Natural killer cell (primary cell): ENCODE data around the gene SEPTIN10. TPM values are rescaled to one million over a fixed set of nuclear protein-coding genes. Genes with fewer than 3 reads are reported as not detected.

Experiments used
- ATAC-seq, 3 donors: fragments of 150-1000 bp in 2 of 3; fragments of 200-7000 bp in 1 of 3; cut with Tn5 transposase; 1 replicate in 1 of 3; 2 replicates in 2 of 3; pipeline ENCODE4 v1.10.0; 2021; ENCODE audit warnings: mild to moderate bottlenecking in 2 of 3, moderate library complexity in 2 of 3
- DNase-seq, 2 donors: peaks; one replicate each; pipeline versions ENCODE4 v3.0.0 to v3.0.0-alpha.2; 2013 to 2021; ENCODE audit warnings: mixed read lengths in 1 of 2
- H3K27ac ChIP-seq: one replicate; pipeline ENCODE4 v1.5.1; 2013; ENCODE audit warnings: mild to moderate bottlenecking, low read length
- H3K27me3 ChIP-seq: one replicate; pipeline ENCODE4 v1.6.1; 2013; ENCODE audit warnings: low read length; ENCODE audit not compliant: control insufficient read depth, insufficient read depth
- H3K36me3 ChIP-seq: one replicate; pipeline ENCODE4 v1.6.1; 2013; ENCODE audit warnings: low read length; ENCODE audit not compliant: control insufficient read depth, insufficient read depth
- H3K4me1 ChIP-seq: one replicate; pipeline ENCODE4 v1.6.1; 2013; ENCODE audit warnings: low read length; ENCODE audit not compliant: control insufficient read depth, insufficient read depth
- H3K4me3 ChIP-seq: one replicate; pipeline ENCODE4 v1.5.1; 2013; ENCODE audit warnings: low read length
- H3K9me3 ChIP-seq: one replicate; pipeline ENCODE4 v1.6.1; 2013; ENCODE audit warnings: low read length; ENCODE audit not compliant: control insufficient read depth, insufficient read depth
- H3K27ac Mint-ChIP-seq, 2 donors: one replicate each; pipeline ENCODE4 v1.8.0; 2022; ENCODE audit warnings: mild to moderate bottlenecking in 2 of 2, mixed read lengths in 2 of 2, moderate library complexity in 1 of 2
- H3K27me3 Mint-ChIP-seq, 2 donors: one replicate each; pipeline ENCODE4 v1.8.0; 2022; ENCODE audit warnings: low read depth in 2 of 2, mixed read lengths in 2 of 2
- H3K36me3 Mint-ChIP-seq: one replicate; pipeline ENCODE4 v1.8.0; 2022; ENCODE audit warnings: mixed read lengths
- H3K4me1 Mint-ChIP-seq, 2 donors: one replicate each; pipeline ENCODE4 v1.8.0; 2022; ENCODE audit warnings: mixed read lengths in 2 of 2
- H3K4me3 Mint-ChIP-seq: one replicate; pipeline ENCODE4 v1.8.0; 2022; ENCODE audit warnings: mild to moderate bottlenecking, moderate library complexity, mixed read lengths
- H3K9me3 Mint-ChIP-seq, 2 donors: one replicate each; pipeline ENCODE4 v1.8.0; 2022; ENCODE audit warnings: mixed read lengths in 2 of 2
- WGBS: methylation state at CpG from one replicate; pipeline ENCODE4 v1.1.7; 2013; ENCODE audit warnings: missing lambda C conversion rate; ENCODE audit not compliant: insufficient coverage; 5-methylcytosine and 5-hydroxymethylcytosine counted together
- intact Hi-C: fragments of 100-400 bp; cut with micrococcal nuclease; formaldehyde crosslinking; loops from one replicate; pipeline ENCODE4 v1.14.2; 2022
- total RNA-seq, 4 donors: library from RNA; stranded (reverse); fragments of 120-200 nt in 1 of 4; gene quantifications; one replicate each; pipeline versions ENCODE4 v1.2.3 to v1.2.4, GENCODE V29; 2013 to 2022
- TF ChIP-seq, protein P1 (sequence below): fragments of 200-600 bp; IDR thresholded peaks from one replicate; pipeline ENCODE4 v1.8.0; 2022; ENCODE audit warnings: antibody characterized with exemption

The SEPTIN10 gene
- total RNA-seq, 3 donors from 2014 or later (not counting 1 experiment from before 2014, with no cell fraction given): 0.25 to 2.6 (median 0.33) TPM

DNA sequence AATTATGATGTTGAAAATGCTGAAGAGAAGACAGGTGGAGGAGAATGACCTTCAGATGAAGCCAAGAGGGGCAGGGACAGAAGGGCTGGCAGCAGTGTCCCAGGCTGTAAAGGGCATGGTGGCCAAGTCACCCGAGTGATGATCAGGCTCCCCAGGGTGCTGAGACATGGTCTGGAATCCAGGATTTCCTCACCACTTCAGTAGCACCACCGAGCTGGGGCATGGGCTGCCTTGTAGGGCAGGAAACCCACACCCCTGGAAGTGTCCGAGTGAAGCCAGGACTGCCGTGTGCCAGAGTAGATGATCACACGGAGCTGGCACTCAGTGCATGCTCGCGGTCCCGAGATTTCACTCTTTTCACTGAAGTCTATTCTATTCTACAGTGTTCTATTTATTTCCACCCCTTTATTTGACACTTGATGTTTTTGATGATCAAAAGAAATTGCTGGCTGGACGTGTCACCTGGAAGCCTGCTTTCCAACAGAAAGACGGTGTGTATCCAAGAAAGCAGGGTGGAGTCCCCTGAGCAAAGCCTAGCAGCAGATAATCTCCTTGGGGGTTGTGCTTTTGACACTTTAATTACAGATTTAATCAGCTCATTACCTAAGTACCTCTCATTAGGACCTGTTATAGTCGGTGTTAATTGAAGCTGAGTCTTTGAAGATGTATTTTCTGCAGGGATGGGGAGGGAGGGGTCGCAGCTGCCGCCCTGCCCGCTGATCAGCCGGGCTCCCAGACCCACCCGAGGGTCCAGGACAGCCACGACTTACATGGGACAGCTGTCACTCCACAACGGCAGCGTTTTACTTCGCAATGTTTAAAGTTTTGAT lies 92.3 kb downstream of the SEPTIN10 start:
- no peaks in the 10 kb centered on the region for H3K9me3 ChIP-seq
- TF ChIP-seq, protein P1, sequence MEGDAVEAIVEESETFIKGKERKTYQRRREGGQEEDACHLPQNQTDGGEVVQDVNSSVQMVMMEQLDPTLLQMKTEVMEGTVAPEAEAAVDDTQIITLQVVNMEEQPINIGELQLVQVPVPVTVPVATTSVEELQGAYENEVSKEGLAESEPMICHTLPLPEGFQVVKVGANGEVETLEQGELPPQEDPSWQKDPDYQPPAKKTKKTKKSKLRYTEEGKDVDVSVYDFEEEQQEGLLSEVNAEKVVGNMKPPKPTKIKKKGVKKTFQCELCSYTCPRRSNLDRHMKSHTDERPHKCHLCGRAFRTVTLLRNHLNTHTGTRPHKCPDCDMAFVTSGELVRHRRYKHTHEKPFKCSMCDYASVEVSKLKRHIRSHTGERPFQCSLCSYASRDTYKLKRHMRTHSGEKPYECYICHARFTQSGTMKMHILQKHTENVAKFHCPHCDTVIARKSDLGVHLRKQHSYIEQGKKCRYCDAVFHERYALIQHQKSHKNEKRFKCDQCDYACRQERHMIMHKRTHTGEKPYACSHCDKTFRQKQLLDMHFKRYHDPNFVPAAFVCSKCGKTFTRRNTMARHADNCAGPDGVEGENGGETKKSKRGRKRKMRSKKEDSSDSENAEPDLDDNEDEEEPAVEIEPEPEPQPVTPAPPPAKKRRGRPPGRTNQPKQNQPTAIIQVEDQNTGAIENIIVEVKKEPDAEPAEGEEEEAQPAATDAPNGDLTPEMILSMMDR: no peak
- H3K4me1 ChIP-seq: no peaks in the 10 kb centered on the region
- no peaks in the 10 kb centered on the region for H3K4me1 Mint-ChIP-seq
- whole genome bisulfite sequencing: 84% methylated on average over 20 of the region's 20 CpGs
- peaks cover 6 to 22% of the 10 kb centered on the region in 2 donors for H3K27me3 Mint-ChIP-seq
- DNase-seq: no peak
- no peak overlapping the region for H3K27ac ChIP-seq
- H3K27ac Mint-ChIP-seq: no peak overlapping the region
- H3K27me3 ChIP-seq: no peaks in the 10 kb centered on the region
- H3K9me3 Mint-ChIP-seq: no peaks in the 10 kb centered on the region
- H3K36me3 Mint-ChIP-seq: no peaks in the 10 kb centered on the region
- ATAC-seq: no peak
- no peak overlapping the region for H3K4me3 ChIP-seq
- intact Hi-C loops: no loop called here
- no peak overlapping the region for H3K4me3 Mint-ChIP-seq
- H3K36me3 ChIP-seq: no peaks in the 10 kb centered on the region

DNA sequence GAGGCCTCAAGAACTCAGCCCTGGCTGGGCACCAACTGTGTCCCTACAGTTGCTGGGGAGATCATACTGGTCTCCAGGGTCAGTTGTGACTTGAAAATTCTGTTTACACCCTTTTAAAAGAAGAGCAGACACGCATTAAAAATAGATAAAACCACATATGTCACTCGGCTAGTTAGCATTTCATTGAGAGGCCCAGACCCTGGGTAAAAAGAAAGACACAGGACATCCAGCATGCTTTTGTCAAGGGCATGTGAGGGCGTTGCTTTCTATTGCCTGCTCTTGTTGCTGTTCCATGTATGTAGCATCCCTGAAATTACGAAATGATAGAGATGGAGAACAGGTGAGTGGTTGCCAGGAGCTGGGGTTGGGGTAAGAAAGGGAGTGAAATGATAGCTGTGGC lies 94.3 kb downstream of the SEPTIN10 start:
- Mint-ChIP-seq H3K27me3 (peaks cover 8 to 22% of the 10 kb centered on the region in 2 donors), H3K27ac (no peak overlapping the region), H3K36me3 (no peaks in the 10 kb centered on the region), H3K9me3 (no peaks in the 10 kb centered on the region), H3K4me1 (no peaks in the 10 kb centered on the region), H3K4me3 (no peak overlapping the region)
- Histone ChIP-seq H3K9me3 (no peaks in the 10 kb centered on the region), H3K36me3 (no peaks in the 10 kb centered on the region), H3K27ac (no peak overlapping the region), H3K27me3 (peaks cover 4% of the 10 kb centered on the region), H3K4me1 (peaks cover 4% of the 10 kb centered on the region), H3K4me3 (no peak overlapping the region)
- DNase-seq (no peak), ATAC-seq (no peak)
- WGBS: 76% methylated on average over 4 of the region's 4 CpGs
- TF ChIP-seq, protein P1: no peak
- intact Hi-C loops: no loop called here

DNA sequence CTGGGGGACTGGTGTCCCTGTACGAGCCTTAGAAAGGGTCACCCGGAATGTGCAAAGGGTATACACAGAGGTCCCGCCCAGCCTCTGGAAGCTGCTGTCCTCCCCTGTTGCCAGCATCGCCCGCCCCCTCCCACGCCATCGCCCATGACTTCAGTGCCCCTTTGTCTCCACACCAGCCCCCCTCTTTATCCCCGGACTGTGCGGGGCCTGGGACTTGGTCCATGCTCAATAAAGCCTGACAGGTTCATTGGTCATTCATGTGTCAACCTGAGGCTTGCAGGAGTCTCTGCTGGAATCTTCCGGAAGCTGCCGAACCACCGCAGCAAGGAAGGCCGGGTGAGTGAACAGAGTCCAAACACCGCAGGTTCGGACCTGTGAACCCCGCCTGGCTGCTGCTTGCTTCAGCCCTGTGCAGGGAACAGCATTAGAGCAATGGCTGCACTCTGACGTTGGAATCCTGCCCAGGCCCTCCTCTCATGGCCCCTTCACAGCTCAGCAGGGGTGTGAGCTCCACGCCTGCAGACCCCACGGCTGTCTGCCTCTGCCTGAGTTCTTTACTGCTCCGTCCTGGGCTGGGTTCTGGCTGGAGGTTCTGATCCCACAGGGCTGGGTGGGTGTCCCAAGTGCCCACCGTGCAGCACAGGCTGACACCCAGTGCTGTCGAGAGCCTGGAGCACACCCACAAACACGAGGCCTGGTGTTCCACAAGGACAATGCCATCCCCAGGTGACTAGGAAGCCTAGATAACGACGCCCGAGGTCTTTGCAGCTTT lies 96.5 kb downstream of the SEPTIN10 start:
- Histone ChIP-seq H3K4me3 (no peak overlapping the region), H3K36me3 (no peaks in the 10 kb centered on the region), H3K27ac (no peak overlapping the region), H3K4me1 (peaks cover 16% of the 10 kb centered on the region), H3K9me3 (no peaks in the 10 kb centered on the region), H3K27me3 (peaks cover 4% of the 10 kb centered on the region)
- Mint-ChIP-seq H3K27me3 (peaks cover 16 to 31% of the 10 kb centered on the region in 2 donors), H3K9me3 (no peaks in the 10 kb centered on the region), H3K4me1 (peaks cover 13 to 15% of the 10 kb centered on the region in 2 donors), H3K27ac (no peak overlapping the region), H3K36me3 (no peaks in the 10 kb centered on the region), H3K4me3 (no peak overlapping the region)
- no peak for ATAC-seq
- WGBS: 90% methylated on average over 26 of the region's 26 CpGs
- TF ChIP-seq, protein P1: no peak
- DNase-seq: no peak
- intact Hi-C loops: no loop called here
